Ammon's horn (tissue), 1 donor: ENCODE measurements around the gene RECQL5.
A peak's percentile ranks its signal among the peaks of the same experiment; 100 is the strongest.

ENCODE experiments used
- DNase-seq: peaks from one replicate; pipeline ENCODE4 v3.0.0-alpha.2; 2016; ENCODE audit warnings: low spot score

Gene RECQL5

GRCh38 chr17:75688209-75688825 is 21.4 kb upstream of the RECQL5 start:
- no peak for DNase-seq

GRCh38 chr17:75685499-75685898 is 18.5 kb upstream of the RECQL5 start:
- DNase-seq: no peak

GRCh38 chr17:75684924-75685323 is 18.0 kb upstream of the RECQL5 start:
- no peak for DNase-seq

- DNase-seq: no peak
These were observed 17.3 kb upstream of the RECQL5 start for GRCh38 chr17:75684249-75684648.

GRCh38 chr17:75683583-75683982 is 16.6 kb upstream of the RECQL5 start:
- no peak for DNase-seq

GRCh38 chr17:75681289-75681688 is 14.3 kb upstream of the RECQL5 start:
- DNase-seq: no peak

- no peak for DNase-seq
These were observed 13.5 kb upstream of the RECQL5 start for GRCh38 chr17:75680431-75680830.

GRCh38 chr17:75679706-75680211 is 12.8 kb upstream of the RECQL5 start:
- DNase-seq: peak; percentile 79

- DNase-seq: no peak
These were observed 9.5 kb upstream of the RECQL5 start for GRCh38 chr17:75676461-75676860.

- no peak for DNase-seq
These were observed 6.5 kb upstream of the RECQL5 start for GRCh38 chr17:75673487-75673886.

GRCh38 chr17:75672011-75672410 is 5.1 kb upstream of the RECQL5 start:
- DNase-seq: no peak

- no peak for DNase-seq
These were observed 3.9 kb upstream of the RECQL5 start for GRCh38 chr17:75670868-75671267.

GRCh38 chr17:75668489-75668888 is 1.5 kb upstream of the RECQL5 start:
- no peak for DNase-seq

GRCh38 chr17:75667825-75668224 is 871 bp upstream of the RECQL5 start:
- DNase-seq: no peak

GRCh38 chr17:75665981-75666380 is 973 bp downstream of the RECQL5 start:
- DNase-seq: no peak

GRCh38 chr17:75664099-75664549 is 2.8 kb downstream of the RECQL5 start:
- DNase-seq: no peak

- DNase-seq: no peak
These were observed 4.4 kb downstream of the RECQL5 start for GRCh38 chr17:75662511-75662910.

GRCh38 chr17:75661531-75661930 is 5.4 kb downstream of the RECQL5 start:
- DNase-seq: peak; percentile 92

GRCh38 chr17:75658237-75658636 is 8.7 kb downstream of the RECQL5 start:
- no peak for DNase-seq

GRCh38 chr17:75654176-75654575 is 12.8 kb downstream of the RECQL5 start:
- peak; percentile 78 for DNase-seq

- DNase-seq: peak; percentile 67
These were observed 13.9 kb downstream of the RECQL5 start for GRCh38 chr17:75652934-75653549.

GRCh38 chr17:75652341-75652740 is 14.6 kb downstream of the RECQL5 start:
- no peak for DNase-seq

- no peak for DNase-seq
These were observed 16.1 kb downstream of the RECQL5 start for GRCh38 chr17:75650874-75651273.

- DNase-seq: no peak
These were observed 17.3 kb downstream of the RECQL5 start for GRCh38 chr17:75649687-75650086.
